ENCODE results near the gene ERP29.
"Not testable (repeated sequence)": the region's sequence is repeated elsewhere in the genome, so short reads cannot be mapped to it uniquely, and the experiment has no call there.

Gene ERP29

DNA sequence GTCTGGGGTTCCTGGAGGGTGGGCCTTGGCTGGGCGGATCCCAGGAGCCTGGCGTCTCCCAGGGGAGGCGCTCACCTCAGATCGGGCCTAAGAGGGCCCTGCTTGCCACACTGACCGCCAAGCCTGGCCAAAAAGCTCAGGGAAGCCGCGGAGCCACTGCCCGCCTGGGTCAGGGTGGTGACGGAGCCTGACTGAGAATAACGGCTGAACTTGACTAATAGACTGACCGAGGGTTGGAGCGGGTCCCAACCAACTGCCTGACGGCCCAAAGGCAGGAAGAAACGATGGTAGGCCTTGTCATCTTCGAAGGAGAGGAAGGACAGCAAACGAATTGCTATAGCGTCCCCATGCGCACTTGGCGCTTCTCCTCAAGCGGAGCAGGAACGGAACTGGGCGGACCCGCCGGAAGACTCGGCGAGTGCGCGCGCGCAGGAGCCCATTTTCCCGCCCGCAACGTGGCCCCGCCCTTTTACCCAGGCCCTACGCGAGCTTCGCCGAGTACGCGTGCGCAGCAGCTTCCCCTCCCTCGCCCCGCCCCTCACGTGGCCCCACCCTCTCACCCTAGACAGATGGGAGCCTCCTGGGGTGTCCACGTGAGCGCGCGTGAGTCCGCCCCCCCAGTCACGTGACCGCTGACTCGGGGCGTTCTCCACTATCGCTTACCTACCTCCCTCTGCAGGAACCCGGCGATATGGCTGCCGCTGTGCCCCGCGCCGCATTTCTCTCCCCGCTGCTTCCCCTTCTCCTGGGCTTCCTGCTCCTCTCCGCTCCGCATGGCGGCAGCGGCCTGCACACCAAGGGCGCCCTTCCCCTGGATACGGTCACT, at the start of gene ERP29, which contains the start of gene TMEM116:
Gene ERP29 (plus strand): TSS at position 652 of the 826 bp plus-strand sequence. CDS start 40 bp downstream, at position 692.
Gene TMEM116 (minus strand): TSS at position 391 of the 826 bp plus-strand sequence. CDS start 7,895 bp downstream, outside the sequence.
- DNase-seq, result peak; percentile 97 to 98

DNA sequence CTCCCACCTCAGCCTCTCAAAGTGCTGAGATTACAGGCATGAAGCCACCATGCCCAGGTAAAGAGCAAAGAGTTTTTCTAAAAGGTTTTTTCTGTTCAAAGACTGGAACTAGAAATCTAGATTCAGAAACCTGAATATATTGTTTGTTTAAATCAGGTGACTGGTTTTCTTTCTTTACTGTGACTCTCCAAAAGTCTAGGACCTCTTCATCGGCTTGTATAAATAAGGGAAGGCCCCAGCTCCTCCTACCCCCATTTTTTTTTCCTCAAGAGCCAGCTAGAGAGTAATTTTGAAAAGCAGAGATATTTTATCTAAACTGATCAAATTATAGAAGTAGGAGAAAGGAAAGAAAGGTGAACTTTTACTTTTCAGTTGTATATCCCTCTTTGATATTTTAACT, 48.3 kb upstream of the ERP29 start:
- no peak for DNase-seq

DNA sequence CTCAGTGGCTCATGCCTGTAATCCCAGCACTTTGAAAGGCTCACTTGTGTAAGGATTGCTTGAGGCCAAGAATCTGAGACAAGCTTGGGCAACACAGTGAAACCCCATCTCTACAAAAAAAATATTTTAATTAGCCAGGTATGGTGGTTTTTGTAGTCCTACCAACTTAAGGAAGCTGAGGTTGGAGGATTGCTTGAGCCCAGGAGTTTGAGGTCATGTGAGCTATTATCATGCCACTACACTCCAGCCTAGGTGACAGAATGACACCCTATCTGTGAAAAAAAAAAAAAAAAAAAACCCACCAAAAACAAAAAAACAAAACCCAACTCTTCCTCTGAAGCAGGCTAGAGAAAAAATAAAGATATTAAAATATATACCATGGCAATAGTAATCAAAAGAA, 41.4 kb upstream of the ERP29 start:
- no peak for DNase-seq

DNA sequence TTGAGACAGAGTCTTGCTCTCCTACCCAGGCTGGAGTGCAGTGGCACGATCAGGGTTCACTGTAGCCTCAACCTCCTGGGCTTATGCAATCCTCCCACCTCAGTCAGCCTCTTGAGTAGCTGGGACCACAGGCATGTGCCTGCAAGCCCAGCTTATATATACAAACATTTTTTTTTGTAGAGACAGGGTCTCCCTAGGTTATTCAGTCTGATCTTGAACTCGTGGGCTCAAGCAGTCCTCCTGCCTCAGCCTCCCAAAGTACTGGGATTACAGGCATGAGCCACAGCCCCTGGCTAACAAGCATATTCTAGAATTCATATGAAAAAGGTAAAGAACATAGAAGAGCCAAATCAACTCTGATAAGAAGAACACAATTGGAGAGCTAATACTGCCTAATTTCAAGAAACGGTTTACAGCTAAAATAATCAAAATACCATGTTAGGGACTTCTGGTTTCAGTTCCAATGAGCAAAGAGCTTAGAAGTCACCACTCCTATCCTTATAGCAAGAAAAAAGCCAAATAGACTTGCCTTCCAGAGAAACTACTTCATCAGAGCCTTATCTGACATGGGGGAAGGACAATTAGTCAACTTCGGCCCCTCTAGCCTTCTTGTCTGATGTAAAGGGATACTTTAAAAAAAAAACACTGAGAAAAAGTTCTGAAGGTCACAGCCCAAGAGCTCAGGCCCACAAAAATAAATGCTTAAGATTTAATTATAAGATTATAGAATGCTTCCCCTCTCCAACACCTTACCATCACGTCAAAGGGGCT, 37.9 kb upstream of the ERP29 start:
- no peak for DNase-seq

DNA sequence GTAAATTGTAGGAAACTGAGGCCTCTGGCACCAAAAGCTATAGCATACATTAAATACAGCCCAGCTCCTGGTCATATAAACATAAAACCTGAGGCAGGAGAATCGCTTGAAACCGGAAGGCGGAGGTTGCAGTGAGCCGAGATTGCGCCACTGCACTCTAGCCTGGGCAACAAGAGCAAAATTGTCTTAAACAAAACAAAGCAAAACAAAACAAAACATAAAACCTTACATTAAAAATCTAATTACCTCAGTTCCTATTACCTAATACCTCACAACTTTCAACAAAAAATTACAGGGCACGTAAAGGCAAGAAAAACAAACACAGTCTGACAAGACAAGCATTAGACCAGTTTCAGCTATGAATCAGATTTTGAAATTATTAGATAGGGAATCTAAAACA, 36.9 kb upstream of the ERP29 start:
- DNase-seq, result no peak

DNA sequence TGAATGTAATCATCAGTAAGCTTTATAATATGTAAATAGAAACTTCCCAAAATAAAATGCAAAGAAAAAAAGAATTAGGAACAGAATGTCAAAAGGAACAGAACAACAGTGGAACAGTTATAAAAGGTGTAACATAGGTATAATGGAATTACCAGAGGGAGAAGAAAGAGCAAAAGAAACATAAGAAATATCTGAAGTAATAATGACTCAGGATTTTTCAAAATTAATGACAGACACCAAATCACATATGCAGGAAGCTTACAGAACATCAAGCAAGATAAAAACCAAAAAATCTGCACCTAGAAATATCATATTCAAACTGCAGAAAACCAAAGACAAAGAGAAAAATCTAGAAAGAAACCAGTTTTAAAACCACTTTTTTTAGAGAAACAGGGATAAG, 36.4 kb upstream of the ERP29 start:
- DNase-seq, result no peak

DNA sequence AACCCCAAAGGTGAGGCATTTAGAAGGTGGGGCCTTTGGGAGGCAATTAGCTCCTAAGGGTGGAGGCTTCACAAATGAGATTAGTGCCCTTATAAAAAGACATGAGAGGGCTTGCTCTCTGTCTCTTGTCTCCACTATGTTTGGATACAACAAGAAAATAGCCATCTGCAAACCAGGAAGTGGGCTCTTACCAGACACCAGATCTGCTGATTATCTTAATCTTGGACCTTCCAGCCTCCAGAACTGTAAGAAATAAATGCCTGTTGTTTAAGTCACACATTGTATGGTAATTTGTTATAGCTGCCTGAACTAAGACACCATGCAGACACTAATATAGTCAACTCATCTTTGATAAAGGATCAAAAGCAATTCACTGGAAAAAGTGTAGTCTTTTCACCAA, 34.7 kb upstream of the ERP29 start:
- DNase-seq, result no peak

DNA sequence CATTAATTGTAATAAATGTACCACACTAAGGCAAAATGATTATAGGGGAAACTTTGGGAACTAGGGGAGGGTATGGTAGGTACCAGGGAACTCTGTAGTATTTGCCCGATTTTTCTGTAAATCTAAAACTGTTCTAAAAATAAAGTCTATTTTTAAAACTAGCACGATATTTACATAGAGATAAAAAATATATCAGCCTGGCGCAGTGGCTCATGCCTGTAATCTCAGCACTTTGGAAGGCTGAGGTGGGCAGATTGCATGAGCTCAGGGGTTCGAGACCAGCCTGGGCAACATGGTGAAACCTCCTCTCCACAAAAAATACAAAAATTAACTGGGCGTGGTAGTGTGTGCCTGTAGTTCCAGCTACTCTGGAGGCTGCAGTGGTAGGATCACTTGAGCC, 32.6 kb upstream of the ERP29 start:
- no peak for DNase-seq

DNA sequence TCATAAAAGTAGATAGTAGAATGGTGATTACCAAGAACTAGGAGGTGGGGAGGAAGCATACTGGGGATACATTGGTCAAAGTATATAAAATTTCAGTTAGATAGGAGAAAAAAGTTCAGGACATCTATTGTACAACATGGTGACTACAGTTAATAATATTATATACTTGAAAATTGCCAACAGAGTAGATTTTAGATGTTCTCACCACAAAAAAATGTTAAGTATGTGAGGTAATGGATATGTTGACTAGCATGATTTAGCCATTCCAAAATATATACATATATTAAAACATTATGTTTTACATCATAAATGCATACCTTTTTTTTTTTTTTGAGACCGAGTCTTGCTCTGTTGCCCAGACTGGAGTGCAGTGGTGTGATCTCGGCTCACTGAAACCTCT, 31.2 kb upstream of the ERP29 start:
- DNase-seq, result no peak

DNA sequence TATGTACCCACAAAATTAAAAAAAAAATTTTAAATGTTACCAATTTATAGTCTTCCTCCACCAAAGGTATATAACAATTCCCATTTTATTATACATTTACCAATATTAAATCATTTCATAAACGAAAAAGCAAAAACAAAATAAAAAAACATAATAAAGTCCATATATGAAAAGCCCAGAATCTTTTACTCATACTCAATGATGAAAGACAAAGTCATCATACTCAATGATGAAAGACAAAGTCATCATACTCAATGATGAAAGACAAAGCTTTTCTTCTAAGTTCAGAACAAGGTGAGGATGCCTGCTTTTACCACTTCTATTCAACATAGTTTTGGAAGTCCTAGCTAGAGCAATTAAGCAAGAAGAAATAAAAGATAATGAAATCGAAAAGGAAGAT, 28.4 kb upstream of the ERP29 start:
- no peak for DNase-seq

DNA sequence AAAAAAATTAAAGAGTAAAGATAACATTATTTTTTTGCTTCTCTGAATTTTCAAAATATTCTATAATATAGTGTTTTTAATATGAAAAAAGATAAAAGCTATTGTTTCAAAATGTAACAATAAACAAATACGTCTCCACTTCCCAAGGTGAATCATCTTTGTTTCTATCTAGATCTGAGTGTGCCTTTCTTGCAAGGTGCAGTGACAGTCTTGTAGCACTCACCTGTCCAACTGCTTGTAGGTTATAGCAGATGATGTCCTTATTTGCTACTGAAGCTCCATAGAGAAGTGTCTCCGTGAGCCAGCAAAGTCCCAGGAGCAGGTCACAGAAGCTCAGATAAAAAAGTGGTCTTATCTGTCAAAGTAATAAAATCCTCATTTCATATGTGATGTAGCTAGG, 21.7 kb upstream of the ERP29 start:
- no peak for DNase-seq

DNA sequence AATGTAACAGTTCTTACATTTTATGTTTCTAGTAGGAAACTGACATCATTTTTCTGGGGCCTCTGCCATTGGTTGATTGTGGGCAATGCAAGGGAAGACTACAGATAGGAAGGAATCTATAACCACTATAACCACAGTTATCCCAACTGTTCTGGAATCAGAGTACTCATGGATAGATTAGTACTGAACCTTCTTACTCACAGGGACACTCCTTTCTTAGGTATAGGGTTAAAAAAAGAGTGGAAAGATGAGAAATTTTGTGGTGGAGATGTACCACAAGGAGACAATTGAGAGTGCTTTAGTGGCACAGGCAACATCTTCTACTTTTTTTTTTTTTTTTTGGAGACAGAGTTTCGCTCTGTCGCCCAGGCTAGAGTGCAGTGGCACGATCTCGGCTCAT, 21.3 kb upstream of the ERP29 start:
- no peak for DNase-seq

DNA sequence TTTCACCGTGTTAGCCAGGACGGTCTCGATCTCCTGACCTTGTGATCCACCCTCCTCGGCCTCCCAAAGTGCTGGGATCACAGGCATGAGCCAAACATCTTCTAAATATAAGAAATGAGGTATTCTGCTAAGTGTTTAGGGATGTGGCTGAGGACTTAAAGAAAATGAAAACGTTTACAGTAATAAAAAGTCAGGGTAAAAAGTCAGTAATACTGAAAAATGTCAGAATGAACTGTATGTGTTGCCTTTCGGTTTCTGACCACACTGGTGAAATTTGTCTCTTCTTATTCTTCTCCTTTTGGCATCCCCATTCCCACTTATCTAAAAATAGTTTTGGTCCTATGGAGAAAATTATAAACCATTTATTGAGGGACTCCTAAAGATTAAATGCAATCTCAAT, 20.8 kb upstream of the ERP29 start:
- no peak for DNase-seq

DNA sequence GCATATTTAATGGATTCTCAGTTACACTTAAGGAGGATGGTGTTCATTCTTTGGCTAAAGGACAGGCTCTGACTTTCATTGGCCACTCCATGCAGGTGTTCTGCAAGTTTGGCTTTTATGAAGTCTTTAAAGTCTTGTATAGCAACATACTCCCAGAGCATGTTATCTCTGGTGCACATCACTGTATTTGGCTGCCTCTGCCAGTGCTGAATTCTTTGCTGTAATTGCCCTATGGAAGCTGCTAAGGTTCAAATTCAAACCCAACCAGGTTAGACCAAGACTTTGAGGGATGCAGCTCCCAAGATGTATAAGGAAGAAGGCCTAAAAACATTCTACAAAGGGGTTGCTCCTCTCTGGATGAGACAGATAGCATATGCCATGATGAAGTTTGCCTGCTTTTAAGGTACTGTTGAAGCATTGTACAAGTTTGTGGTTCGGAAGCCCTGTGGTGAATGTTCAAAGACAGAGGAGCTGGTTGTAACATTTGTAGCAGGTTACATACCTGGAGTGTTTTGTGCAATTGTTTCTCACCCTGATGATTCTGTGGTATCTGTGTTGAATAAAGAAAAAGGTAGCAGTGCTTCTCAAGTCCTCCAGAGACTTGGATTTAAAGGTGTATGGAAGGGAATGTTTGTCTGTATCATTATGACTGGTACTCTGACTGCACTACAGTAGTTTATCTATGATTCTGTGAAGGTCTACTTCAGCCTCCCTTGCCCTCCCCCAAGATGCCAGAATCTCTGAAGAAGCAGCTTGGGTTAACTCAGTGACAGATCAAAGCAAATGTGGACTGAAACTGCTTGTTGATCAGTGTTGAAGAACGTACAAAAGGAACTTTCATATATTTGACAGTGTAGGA, 19.7 kb upstream of the ERP29 start:
- DNase-seq, result no peak

DNA sequence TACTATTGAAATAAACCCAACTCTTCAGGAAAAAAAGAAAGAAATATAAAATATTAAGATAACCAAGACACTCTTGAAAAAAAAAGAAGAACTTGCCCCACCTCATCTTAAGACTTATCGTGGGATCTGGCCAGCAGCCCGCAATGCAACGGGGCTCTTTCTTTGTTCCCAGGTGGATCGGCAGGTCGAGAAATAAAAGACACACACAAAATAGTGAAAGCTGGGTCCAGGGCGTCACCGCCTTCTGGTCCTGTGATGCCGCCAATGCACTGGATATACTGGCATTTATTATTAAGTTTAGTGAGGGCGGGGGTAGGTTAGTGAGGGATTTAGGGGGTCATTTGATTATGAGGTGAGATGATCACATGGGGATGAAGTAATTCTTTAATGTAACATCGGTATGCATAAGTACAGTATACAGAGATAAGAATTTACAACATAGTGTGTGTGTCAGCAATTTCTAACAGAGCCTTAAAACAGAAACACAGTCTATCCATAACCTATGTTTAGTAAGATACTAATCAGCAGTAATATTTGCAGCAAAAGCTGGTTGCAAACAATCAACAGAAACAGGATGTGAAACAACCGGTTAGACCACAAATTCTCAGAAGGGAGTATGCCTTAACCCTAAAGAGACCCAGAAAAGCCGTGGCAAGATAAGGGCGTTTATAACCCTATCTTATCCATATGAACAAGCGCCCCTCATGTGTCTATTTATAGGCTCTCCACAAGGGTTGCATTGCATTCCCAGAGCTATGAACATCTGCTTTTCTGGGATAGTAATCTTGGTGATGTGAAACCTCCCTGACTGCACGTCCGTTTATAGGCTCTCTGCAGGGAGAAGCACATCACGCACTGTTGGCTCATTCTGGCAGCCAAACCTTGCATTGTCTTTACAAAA, 18.8 kb upstream of the ERP29 start:
- not testable (repeated sequence) for DNase-seq

DNA sequence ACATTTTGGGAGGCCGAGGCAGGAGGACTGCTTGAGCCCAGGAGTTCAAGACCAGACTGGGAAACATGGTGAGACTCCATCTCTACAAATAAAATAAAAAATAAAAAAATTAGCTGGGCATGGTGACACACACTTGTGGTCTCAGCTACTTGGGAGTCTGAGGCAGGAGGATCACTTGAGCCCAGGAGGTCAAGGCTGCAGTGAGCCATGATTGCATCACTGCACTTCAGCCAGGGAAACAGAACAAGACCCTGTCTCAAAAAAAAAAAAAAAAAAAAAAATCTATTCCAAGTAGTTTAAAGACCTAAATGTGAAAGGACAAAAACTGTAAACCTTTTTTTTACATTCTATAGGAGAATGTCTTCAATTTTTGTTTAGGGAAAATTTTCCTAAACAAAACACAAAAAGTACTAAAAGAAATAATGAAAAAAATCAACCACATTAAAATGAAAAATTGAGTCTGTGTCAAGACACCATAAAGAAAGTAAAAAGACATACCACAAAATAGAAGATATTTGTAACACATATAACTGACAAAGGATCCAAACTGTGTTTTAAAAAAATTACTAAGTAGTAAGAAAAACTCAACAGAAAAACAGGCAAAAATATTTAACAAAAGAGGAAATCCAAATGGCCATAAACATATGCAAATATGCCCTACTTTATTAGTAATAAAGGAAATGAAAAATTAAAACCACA, 17.3 kb upstream of the ERP29 start:
- no peak for DNase-seq

DNA sequence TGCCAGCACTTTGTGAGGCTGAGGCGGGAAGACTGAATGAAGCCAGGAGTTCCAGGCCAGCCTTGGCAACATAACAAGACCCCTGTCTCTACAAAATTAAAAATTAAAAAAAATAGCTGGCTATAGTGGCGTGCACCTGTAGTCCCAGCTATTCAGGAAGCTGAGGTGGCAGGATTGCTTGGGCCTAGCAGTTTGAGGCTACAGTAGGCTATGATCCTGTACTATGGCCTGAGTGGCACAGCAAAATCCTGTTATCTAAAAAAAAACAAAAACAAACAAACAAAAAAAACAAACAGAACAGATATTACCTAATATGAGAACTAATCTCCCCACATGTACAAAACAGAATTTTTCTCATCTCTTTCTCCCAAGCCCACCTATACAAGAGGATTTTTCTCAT, 15.9 kb upstream of the ERP29 start:
- DNase-seq, result no peak

DNA sequence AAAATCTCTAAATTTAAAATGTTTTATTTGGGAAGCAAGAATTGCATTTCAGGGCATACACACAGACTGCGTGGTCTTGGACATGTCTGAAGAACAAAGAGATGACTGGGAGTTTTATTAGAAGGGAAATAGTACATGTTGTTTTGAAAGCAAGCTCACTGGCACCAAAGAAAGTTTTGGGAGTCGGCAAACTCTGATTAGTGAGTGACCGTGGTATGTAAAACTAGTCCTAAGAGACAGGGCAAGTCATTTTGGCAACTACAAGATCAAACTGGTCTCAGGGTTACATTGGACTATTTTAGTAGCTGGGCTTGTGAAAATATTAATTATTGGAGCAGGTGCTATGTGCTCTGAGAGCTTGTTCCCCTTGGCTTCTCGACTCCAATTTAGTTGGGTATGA, 15.2 kb upstream of the ERP29 start:
- DNase-seq, result no peak

DNA sequence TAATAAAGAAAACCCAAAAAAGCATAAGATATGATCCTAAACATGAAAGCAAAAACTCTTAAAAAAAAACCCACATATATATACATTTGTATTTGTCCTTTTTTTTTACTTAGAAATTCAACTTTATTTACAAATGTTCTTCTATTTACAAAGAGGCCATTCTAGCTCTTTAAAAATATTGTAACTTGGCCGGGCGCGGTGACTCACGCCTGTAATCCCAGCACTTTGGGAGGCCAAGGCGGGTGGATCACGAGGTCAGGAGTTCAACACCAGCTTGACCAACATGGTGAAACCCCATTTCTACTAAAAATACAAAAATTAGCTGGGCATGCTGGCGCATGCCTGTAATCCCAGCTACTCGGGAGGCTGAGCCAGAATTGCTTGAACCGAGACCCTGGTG, 14.1 kb upstream of the ERP29 start:
- DNase-seq, result not testable (repeated sequence)

DNA sequence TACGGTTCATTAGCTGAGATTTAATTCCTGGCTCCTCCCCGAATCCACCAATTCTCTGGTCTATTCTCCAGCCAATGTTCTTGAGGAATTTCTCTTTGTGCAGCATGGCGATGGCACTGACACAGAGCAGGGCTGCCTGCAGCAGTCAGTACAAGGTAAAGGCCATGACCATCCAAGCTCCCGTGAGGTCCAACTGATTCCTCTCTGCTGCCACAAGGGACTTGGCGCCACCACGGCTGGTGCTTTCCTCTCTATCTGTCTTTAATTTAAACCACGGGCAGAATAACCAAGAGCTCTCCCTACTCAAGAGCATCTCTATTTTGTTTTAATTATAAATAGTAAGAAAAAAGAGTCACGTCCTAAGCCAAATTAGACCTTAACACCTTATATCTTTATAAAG, 12.4 kb upstream of the ERP29 start:
- DNase-seq, result no peak

DNA sequence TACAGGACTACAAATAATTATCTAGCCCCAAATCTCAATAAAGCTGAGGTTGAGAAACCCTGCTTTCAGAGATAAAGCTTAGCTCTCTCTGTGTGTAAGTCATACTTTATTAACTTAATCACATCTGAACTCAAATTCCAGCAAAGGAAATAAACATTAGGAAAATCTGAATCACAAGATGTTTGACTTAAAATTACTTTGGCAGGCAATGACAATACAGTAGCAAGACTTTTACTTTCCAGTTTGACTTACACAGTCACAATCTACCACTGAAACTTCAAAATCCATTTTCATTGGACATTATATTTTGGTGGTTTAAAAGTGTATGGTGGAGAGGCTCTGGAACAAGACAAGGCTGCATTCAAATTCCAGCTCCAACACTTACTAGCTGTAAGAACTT, 11.7 kb upstream of the ERP29 start:
- no peak for DNase-seq

DNA sequence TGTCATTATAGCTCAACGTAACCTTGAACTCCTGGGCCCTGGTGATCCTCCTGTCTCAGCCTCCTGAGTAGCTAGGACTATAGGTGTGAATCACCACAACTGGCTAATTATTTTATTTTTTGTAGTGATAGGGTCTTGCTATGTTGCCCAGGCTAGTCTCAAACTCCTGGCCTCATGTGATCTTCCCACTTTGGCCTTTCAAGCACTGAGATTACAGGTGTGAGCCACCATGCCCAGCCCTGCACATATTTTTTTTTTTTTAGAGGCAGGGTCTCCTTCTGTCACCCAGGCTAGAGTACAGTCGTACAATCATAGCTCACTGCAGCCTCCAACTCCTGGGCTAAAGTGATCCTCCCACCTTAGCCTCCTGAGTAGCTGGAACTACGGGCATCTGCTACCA, 9.2 kb upstream of the ERP29 start:
- DNase-seq, result no peak

Measured in NCI-H1930 (cell line).